A172 (cell line): Measurements from ENCODE around the gene PIK3R6. TPM values are rescaled to one million over a fixed set of nuclear protein-coding genes. Genes with fewer than 3 reads are reported as not detected.

Experiments used
- DNase-seq: peaks from one replicate; pipeline ENCODE4 v3.0.0-alpha.2; 2015; ENCODE audit warnings: low spot score
- total RNA-seq: library from RNA; depleted of rRNA; stranded (reverse); fragments of >200 nt; shearing (Covaris generic); gene quantifications from 2 replicates; pipeline ENCODE4 v1.2.3, GENCODE V29; 2014

Gene PIK3R6
- total RNA-seq, 1 experiment from 2014 or later: not detected

DNA sequence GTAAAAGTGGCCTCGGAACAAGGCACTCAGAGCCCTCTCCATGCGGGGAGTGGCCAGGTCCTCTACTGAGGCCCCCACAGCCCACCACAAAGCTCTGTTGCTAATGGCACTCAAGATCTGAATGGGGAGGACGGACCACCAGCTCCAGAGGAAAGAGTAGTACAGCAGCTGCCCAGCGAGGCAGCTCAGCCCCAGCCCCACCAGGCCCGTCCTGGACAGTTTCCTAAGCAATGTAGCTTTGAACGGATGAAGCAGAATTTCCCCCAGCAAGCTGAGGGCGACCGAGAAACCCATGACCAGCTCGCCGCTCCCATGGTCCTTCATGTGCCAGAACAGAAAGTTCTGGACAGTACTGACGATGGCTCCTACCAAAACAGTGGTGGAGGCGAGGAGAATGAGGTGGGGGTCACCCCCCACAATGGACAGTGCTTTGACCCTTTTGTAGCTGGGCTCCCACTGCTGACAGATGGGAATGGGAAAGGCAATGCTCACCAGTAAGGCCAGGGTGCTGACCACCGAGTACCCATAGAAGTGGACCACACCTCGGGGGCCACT lies 69.8 kb downstream of the PIK3R6 start:
- DNase-seq: no peak

- DNase-seq: no peak
Measured at GRCh38 chr17:8794636-8795035, 72.8 kb downstream of the PIK3R6 start.

DNA sequence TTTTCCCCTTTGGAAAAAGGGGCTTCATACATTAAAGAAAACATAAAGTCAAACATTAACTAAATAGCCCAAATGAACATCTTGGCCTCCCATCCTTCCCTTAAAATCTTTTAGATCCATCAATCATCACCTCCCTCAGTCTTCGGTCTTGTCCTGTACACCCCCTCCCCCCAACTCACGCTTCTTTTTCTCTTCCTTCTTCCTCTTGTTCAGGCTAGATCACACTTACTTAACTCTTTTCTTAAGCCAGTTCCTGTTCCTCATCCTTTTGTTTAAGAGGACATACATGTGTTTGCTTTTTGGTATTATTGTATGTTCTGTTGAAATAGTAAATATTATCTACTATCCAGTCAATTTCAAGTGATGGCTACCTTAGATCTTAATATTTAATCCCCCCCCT lies 73.8 kb downstream of the PIK3R6 start:
- no peak for DNase-seq

- DNase-seq: no peak
Measured at GRCh38 chr17:8792646-8793045, 74.8 kb downstream of the PIK3R6 start.

DNA sequence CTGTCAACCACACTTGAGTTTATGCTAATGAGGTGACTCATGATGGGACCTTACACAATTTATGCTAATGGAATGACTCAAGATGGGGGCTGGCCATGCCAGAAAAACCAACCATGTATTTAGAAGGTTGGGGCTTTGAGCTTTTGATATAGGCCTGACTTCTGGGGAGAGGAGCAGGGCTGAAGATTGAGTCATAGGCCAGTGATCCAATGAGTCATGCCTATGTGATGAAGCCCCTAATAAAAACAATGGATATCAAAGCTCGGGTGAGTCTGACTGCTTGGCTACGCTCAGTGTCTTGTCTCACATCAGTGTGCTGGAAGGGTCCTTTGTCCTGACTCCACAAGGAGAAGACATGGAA lies 75.6 kb downstream of the PIK3R6 start:
- DNase-seq: peak; percentile 59

- DNase-seq: no peak
Measured at GRCh38 chr17:8791248-8791909, 76.1 kb downstream of the PIK3R6 start.

- no peak for DNase-seq
Measured at GRCh38 chr17:8789743-8790142, 77.7 kb downstream of the PIK3R6 start.

GRCh38 chr17:8788998-8789397 lies 78.5 kb downstream of the PIK3R6 start:
- no peak for DNase-seq

DNA sequence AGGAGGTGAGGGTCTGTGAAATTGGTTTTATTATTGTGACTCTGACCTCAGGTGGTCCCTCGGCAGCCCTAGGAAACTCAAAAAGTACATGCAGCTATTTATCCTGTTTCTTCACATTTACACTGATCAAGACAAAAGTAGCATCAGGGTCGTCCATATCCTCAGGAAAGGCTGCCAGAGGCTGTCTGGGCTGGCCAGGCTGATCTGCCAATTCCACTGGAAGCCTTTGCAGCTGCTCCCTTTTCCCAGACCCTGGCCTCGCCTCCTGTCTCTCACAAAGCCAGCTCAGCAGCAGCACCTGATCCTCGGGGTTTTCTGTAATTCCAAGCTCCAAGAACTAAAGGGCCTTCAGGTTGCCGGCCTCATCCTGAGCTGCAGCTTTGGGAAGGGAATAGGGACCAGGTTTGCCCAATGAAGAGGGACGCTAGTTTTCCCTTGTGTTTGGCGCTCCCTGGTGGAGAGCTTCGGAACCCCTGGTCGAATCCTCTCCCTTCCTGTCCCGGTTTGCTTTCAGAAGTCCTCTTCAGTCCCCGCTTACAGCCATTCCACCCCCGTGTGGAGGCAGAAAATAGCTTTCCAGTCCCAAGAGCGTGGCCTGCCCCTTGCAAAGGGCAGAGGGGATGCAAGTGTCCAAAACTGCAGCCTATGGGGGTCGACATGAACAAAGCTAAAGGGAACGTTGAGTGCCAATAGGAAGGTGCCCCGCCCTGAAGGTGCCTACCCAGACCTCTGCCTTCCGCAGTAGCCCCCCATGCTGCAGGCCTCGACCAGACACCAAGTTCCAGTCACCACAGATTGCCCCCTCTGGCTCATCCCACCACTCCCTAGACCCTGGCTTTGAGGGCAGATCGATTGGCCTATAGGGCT lies 81.7 kb downstream of the PIK3R6 start:
- DNase-seq: peak; percentile 73

DNA sequence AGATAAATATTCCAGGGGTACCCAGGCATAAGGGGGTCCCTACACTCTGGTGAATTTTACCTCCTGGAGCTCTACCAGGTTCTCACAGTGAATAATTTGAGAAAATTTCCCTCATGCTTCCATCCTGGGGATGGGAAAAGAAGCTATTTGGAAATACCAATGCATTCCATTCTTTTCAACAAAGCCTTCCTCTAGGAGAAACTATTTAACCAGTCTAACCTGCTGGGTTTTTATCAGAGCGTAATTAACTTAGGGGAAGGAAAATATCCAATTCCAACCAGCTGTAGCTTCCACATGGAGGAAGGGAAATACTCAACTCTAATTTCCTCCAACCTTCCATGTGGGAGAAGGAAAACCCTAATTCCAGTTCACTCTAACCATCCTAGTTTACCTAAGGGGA lies 85.3 kb downstream of the PIK3R6 start:
- no peak for DNase-seq

GRCh38 chr17:8781776-8782175 lies 85.7 kb downstream of the PIK3R6 start:
- no peak for DNase-seq

GRCh38 chr17:8776881-8777280 lies 90.6 kb downstream of the PIK3R6 start:
- no peak for DNase-seq

GRCh38 chr17:8776248-8776647 lies 91.2 kb downstream of the PIK3R6 start:
- DNase-seq: no peak

DNA sequence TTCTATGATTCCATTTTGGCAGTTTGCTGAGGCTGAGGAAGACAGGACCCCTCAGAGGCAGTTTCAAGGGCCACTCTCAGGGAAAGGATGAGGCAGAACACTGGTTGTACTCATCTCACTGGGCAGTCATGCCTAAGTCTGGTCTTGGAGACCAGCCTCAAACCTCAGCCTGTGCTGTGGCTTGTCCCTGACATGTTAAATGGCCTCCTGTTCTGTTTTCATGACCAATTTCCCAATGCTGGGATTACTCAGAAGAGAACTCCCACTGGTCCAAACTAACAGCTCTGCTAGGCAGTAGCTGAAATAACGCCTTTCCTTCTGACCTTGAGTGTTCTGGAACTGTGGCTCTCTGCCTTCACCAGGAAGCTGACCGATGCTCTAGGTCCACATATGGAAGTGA lies 100.7 kb downstream of the PIK3R6 start:
- DNase-seq: no peak

DNA sequence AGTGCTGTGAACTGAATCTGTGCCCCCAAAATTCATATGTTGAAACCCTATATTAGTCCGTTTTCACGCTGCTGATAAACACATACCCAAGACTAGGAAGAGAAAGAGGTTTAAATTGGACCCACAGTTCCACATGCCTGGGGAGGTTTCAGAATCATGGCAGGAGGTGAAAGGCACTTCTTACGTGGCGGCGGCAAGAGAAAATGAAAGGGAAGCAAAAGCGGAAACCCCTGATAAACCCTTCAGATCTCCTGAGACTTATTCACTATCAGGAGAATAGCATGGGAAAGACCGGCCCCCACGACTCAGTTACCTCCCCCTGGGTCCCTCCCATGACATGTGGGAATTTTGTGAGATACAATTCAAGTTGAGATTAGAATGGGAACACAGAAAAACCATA lies 105.5 kb downstream of the PIK3R6 start:
- DNase-seq: no peak

DNA sequence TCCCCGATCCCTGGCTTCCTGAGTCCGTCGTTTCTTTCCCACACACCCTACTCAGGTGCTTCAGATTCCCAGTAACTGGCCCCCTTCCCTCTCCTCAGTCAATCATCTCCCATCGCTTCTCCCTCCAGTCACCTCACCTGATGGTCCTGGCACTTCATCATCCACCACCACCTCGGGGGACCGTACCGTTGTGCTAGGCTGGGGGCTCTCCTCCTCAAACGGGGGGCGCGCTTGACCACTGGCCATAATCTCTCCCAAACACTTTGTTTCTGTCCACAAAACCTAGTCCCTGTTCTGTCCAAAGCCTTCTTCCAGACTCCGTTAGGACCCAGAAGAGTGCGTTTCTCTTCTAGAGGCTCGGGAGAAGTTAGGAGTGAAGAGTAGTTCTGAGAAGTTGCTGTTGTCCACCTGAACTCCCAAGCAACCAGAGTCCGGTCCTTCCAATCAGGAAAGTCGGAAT lies 109.3 kb downstream of the PIK3R6 start, which contains the start of gene SPDYE4:
TSS of gene SPDYE4 (minus strand) at position 410 of the 460 bp plus-strand sequence. CDS start at position 246, 164 bp downstream.
- DNase-seq: no peak

DNA sequence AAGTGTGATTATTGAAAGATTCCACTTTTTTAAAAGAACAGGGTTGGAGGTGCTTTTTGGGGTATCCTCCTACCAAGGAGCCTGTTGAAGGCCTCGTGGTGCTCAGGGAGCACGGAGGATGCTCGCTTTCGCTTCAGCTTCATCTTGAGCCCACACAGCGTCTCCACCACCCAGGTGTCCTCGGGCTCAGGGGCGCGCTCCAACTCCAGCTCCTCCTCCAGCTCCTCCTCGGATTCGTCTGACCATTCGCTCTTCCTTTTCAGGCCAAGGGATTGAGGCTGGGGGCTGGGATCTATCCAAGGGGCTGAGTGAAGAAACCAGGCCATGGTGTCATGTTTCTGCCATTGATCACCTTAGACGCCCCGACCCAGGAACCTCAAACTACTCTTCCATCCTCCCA lies 110.3 kb downstream of the PIK3R6 start:
- DNase-seq: no peak

DNA sequence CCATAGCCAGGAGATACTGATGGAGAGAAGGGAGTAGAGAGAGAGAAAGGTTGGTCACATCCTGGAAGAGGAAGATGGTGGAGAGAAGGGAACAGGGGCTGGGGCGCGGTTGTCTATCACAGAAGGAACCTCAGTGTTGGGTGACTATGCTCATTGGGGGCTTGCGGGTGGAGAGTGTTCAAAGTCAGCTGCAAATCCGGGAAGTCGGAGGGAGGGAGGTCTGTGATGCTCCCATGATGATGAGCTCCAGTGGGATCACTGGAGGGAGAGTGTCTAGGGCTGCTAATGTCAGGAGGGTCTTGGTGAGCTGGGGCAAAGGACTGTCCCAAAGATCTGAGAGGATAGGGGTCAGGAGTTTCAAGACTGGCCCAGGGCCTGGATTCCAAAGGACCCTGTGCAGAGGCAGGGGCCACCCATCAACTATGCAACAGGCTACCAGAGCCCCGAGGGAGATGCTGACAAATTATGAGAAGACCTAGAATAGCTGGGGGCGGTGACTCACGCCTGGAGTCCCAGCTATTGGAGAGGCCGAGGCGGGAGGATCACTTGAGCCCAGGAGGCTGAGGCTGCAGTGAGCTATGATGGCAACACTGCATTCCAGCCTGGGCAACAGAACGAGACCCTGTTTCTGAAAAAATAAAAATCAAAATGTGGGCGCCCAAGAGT lies 111.8 kb downstream of the PIK3R6 start:
- no peak for DNase-seq

DNA sequence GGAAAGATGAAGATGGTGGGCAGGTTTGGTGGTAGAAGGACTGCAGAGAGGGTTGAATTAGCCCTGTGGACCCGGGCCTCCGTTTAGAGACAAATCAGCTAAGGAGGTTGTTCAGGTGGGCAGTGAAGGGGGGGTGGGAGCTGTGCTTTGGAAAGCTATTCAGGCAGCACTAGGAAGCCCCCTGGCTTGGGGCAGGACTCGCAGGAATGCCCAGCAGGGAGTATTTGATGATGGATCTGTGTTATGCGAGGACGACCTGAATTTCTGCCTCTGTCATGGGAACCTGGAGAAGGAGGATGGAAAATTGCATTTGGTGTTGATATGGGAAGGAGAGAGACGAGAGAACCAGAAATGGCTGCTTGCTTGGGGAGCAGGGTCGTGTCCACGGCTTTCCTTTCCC lies 112.6 kb downstream of the PIK3R6 start:
- no peak for DNase-seq

DNA sequence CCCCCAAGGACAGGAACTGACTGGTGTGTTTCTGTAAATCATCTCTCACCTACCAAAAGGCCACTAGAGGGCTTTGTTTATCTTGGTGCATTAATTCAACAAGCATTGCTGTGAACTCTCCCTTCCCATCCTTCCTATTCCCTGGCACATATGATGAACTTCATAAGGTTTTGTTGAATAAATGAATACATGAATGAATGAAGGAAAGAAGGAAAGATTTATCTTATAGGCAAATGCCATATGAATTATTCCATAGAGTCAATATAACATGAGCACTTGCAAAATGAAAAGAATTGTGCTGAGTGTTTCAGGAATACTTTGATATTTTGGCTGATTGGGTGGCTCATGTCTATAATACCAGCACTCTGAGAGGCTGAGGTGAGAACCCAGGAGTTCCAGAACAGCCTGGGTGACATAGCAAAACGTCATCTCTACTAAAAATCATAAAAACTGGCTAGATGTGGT lies 113.5 kb downstream of the PIK3R6 start:
- DNase-seq: peak; percentile 21

- no peak for DNase-seq
Measured at GRCh38 chr17:8753136-8753975, 114.1 kb downstream of the PIK3R6 start.
